ENCODE results near the gene ZBTB49.
"Not testable (repeated sequence)": the region's sequence is repeated elsewhere in the genome, so short reads cannot be mapped to it uniquely, and the experiment has no call there.

Gene ZBTB49

GRCh38 chr4:4289941-4290850 lies at the start of gene ZBTB49, which contains the start of gene LYAR:
ZBTB49 (plus strand) TSS chr4:4290251; CDS start chr4:4299946, 9,695 bp downstream.
LYAR (minus strand) TSS chr4:4290154; CDS start chr4:4283742, 6,412 bp downstream.
- H3K27me3 Mint-ChIP-seq (ENCODE audit: low read depth): no peaks in the 10 kb centered on the region
- peak within 1 kb of the TSS; percentile 97 for H3K4me3 Mint-ChIP-seq
- H3K4me1 Mint-ChIP-seq (ENCODE audit: low read depth): peaks cover 29% of the 10 kb centered on the region
- H3K9me3 Mint-ChIP-seq: no peaks in the 10 kb centered on the region
- H3K36me3 Mint-ChIP-seq (ENCODE audit: low read depth): peaks cover 15% of the 10 kb centered on the region
- peak within 1 kb of the TSS; percentile 93 for H3K27ac Mint-ChIP-seq

- Mint-ChIP-seq H3K4me1 (ENCODE audit: low read depth) (peaks cover 23% of the 10 kb centered on the region), H3K4me3 (no peak overlapping the region), H3K36me3 (ENCODE audit: low read depth) (peaks cover 30% of the 10 kb centered on the region), H3K9me3 (no peaks in the 10 kb centered on the region), H3K27me3 (ENCODE audit: low read depth) (no peaks in the 10 kb centered on the region), H3K27ac (no peak overlapping the region)
Measured at GRCh38 chr4:4245172-4245571, 44.9 kb upstream of the ZBTB49 start.

- peaks cover 23% of the 10 kb centered on the region for H3K4me1 Mint-ChIP-seq (ENCODE audit: low read depth)
- peak overlapping the region; percentile 85 for H3K4me3 Mint-ChIP-seq
- no peaks in the 10 kb centered on the region for H3K9me3 Mint-ChIP-seq
- H3K27me3 Mint-ChIP-seq (ENCODE audit: low read depth): no peaks in the 10 kb centered on the region
- peaks cover 22% of the 10 kb centered on the region for H3K36me3 Mint-ChIP-seq (ENCODE audit: low read depth)
- peak overlapping the region; percentile 98 for H3K27ac Mint-ChIP-seq
Measured at GRCh38 chr4:4247696-4248028, 42.4 kb upstream of the ZBTB49 start.

GRCh38 chr4:4248029-4248884 lies 41.8 kb upstream of the ZBTB49 start, which contains the start of gene TMEM128:
TMEM128 (minus strand) TSS chr4:4248223; CDS start chr4:4248202, 21 bp downstream.
- peaks cover 23% of the 10 kb centered on the region for H3K4me1 Mint-ChIP-seq (ENCODE audit: low read depth)
- peak within 1 kb of the TSS; percentile 98 for H3K27ac Mint-ChIP-seq
- peak within 1 kb of the TSS; percentile 85 for H3K4me3 Mint-ChIP-seq
- H3K9me3 Mint-ChIP-seq: no peaks in the 10 kb centered on the region
- peaks cover 4% of the 10 kb centered on the region for H3K27me3 Mint-ChIP-seq (ENCODE audit: low read depth)
- peaks cover 22% of the 10 kb centered on the region for H3K36me3 Mint-ChIP-seq (ENCODE audit: low read depth)

- peak overlapping the region; percentile 98 for H3K27ac Mint-ChIP-seq
- H3K4me3 Mint-ChIP-seq: peak overlapping the region; percentile 85
- peaks cover 23% of the 10 kb centered on the region for H3K4me1 Mint-ChIP-seq (ENCODE audit: low read depth)
- no peaks in the 10 kb centered on the region for H3K9me3 Mint-ChIP-seq
- peaks cover 4% of the 10 kb centered on the region for H3K27me3 Mint-ChIP-seq (ENCODE audit: low read depth)
- H3K36me3 Mint-ChIP-seq (ENCODE audit: low read depth): peaks cover 16% of the 10 kb centered on the region
Measured at GRCh38 chr4:4248885-4249203, 41.2 kb upstream of the ZBTB49 start.

GRCh38 chr4:4249342-4249741 lies 40.7 kb upstream of the ZBTB49 start:
- H3K36me3 Mint-ChIP-seq (ENCODE audit: low read depth): peaks cover 13% of the 10 kb centered on the region
- peaks cover 23% of the 10 kb centered on the region for H3K4me1 Mint-ChIP-seq (ENCODE audit: low read depth)
- H3K27me3 Mint-ChIP-seq (ENCODE audit: low read depth); H3K9me3 Mint-ChIP-seq; H3K4me3 Mint-ChIP-seq; H3K27ac Mint-ChIP-seq: not testable (repeated sequence)

- no peak overlapping the region for H3K27ac Mint-ChIP-seq
- H3K9me3 Mint-ChIP-seq: no peaks in the 10 kb centered on the region
- peaks cover 11% of the 10 kb centered on the region for H3K36me3 Mint-ChIP-seq (ENCODE audit: low read depth)
- peak overlapping the region; percentile 36 for H3K4me3 Mint-ChIP-seq
- H3K4me1 Mint-ChIP-seq (ENCODE audit: low read depth): peaks cover 22% of the 10 kb centered on the region
- H3K27me3 Mint-ChIP-seq (ENCODE audit: low read depth): peaks cover 4% of the 10 kb centered on the region
Measured at GRCh38 chr4:4249866-4250265, 40.2 kb upstream of the ZBTB49 start.

GRCh38 chr4:4254199-4254598 lies 35.9 kb upstream of the ZBTB49 start:
- H3K36me3 Mint-ChIP-seq (ENCODE audit: low read depth): no peaks in the 10 kb centered on the region
- peaks cover 8% of the 10 kb centered on the region for H3K27me3 Mint-ChIP-seq (ENCODE audit: low read depth)
- H3K4me3 Mint-ChIP-seq: no peak overlapping the region
- H3K4me1 Mint-ChIP-seq (ENCODE audit: low read depth): peaks cover under 1% of the 10 kb centered on the region
- no peaks in the 10 kb centered on the region for H3K9me3 Mint-ChIP-seq
- no peak overlapping the region for H3K27ac Mint-ChIP-seq

- Mint-ChIP-seq H3K36me3 (ENCODE audit: low read depth) (no peaks in the 10 kb centered on the region), H3K4me3 (no peak overlapping the region), H3K4me1 (ENCODE audit: low read depth) (no peaks in the 10 kb centered on the region), H3K27me3 (ENCODE audit: low read depth) (peaks cover 9% of the 10 kb centered on the region), H3K9me3 (no peaks in the 10 kb centered on the region), H3K27ac (no peak overlapping the region)
Measured at GRCh38 chr4:4254666-4255065, 35.4 kb upstream of the ZBTB49 start.

- Mint-ChIP-seq H3K4me1 (ENCODE audit: low read depth) (peaks cover 3% of the 10 kb centered on the region), H3K4me3 (no peak overlapping the region), H3K9me3 (no peaks in the 10 kb centered on the region), H3K27me3 (ENCODE audit: low read depth) (peaks cover 14% of the 10 kb centered on the region), H3K27ac (no peak overlapping the region), H3K36me3 (ENCODE audit: low read depth) (no peaks in the 10 kb centered on the region)
Measured at GRCh38 chr4:4256799-4257198, 33.3 kb upstream of the ZBTB49 start.

- not testable (repeated sequence) for H3K9me3 Mint-ChIP-seq; H3K4me1 Mint-ChIP-seq (ENCODE audit: low read depth)
- peaks cover 14% of the 10 kb centered on the region for H3K27me3 Mint-ChIP-seq (ENCODE audit: low read depth)
Measured at GRCh38 chr4:4257705-4258104, 32.3 kb upstream of the ZBTB49 start.

GRCh38 chr4:4259484-4260100 lies 30.5 kb upstream of the ZBTB49 start:
- Mint-ChIP-seq H3K27ac (no peak overlapping the region), H3K4me3 (no peak overlapping the region), H3K9me3 (no peaks in the 10 kb centered on the region), H3K27me3 (ENCODE audit: low read depth) (peaks cover 11% of the 10 kb centered on the region), H3K36me3 (ENCODE audit: low read depth) (no peaks in the 10 kb centered on the region), H3K4me1 (ENCODE audit: low read depth) (peaks cover 3% of the 10 kb centered on the region)

More at GRCh38 chr4:4257705-4258104, 32.3 kb upstream of the ZBTB49 start:
- not testable (repeated sequence) for H3K4me3 Mint-ChIP-seq; H3K36me3 Mint-ChIP-seq (ENCODE audit: low read depth); H3K27ac Mint-ChIP-seq

GRCh38 chr4:4260185-4260751 lies 29.8 kb upstream of the ZBTB49 start:
- H3K9me3 Mint-ChIP-seq: no peaks in the 10 kb centered on the region

GRCh38 chr4:4267981-4268380 lies 22.1 kb upstream of the ZBTB49 start:
- Mint-ChIP-seq H3K4me1 (ENCODE audit: low read depth) (peaks cover 31% of the 10 kb centered on the region), H3K4me3 (no peak overlapping the region)

More at GRCh38 chr4:4260185-4260751, 29.8 kb upstream of the ZBTB49 start:
- H3K27me3 Mint-ChIP-seq (ENCODE audit: low read depth): peaks cover 7% of the 10 kb centered on the region
- H3K4me1 Mint-ChIP-seq (ENCODE audit: low read depth): peaks cover 3% of the 10 kb centered on the region
- no peak overlapping the region for H3K27ac Mint-ChIP-seq
- H3K36me3 Mint-ChIP-seq (ENCODE audit: low read depth): no peaks in the 10 kb centered on the region
- no peak overlapping the region for H3K4me3 Mint-ChIP-seq

More at GRCh38 chr4:4267981-4268380, 22.1 kb upstream of the ZBTB49 start:
- Mint-ChIP-seq H3K27me3 (ENCODE audit: low read depth) (no peaks in the 10 kb centered on the region), H3K27ac (no peak overlapping the region), H3K36me3 (ENCODE audit: low read depth) (peaks cover 32% of the 10 kb centered on the region), H3K9me3 (no peaks in the 10 kb centered on the region)

All from T-helper 1 cell treated with Interleukin-12 subunit alpha and Interleukin-12 subunit beta and Interleukin-4 antibody, amounts not matched to agents 30 μg/mL and 1 μg/mL, for 36 hours (primary cell).